Measurements from ENCODE around the gene TRMT112.

- TF ChIP-seq, protein P1, sequence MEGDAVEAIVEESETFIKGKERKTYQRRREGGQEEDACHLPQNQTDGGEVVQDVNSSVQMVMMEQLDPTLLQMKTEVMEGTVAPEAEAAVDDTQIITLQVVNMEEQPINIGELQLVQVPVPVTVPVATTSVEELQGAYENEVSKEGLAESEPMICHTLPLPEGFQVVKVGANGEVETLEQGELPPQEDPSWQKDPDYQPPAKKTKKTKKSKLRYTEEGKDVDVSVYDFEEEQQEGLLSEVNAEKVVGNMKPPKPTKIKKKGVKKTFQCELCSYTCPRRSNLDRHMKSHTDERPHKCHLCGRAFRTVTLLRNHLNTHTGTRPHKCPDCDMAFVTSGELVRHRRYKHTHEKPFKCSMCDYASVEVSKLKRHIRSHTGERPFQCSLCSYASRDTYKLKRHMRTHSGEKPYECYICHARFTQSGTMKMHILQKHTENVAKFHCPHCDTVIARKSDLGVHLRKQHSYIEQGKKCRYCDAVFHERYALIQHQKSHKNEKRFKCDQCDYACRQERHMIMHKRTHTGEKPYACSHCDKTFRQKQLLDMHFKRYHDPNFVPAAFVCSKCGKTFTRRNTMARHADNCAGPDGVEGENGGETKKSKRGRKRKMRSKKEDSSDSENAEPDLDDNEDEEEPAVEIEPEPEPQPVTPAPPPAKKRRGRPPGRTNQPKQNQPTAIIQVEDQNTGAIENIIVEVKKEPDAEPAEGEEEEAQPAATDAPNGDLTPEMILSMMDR (IDR thresholded peaks at IDR 0.05): no peak
- TF ChIP-seq POLR2A (IDR thresholded peaks at IDR 0.05): no peak
These were observed 25.5 kb downstream of the TRMT112 start for GRCh38 chr11:64291752-64292459.
